ENCODE results near the gene FAM227A. TPM values are rescaled to one million over a fixed set of nuclear protein-coding genes. Genes with fewer than 3 reads are reported as not detected.

The FAM227A gene
- total and polyA plus RNA-seq, 2 experiments from 2014 or later = 0.51 to 2.9 TPM

GRCh38 chr22:38540701-38541100 is 115.5 kb downstream of the FAM227A start:
- WGBS (ENCODE audit: low lambda C conversion rate, missing lambda C conversion rate) = 43% methylated on average over 2 of the region's 2 CpGs

GRCh38 chr22:38531251-38531938 is 124.8 kb downstream of the FAM227A start:
- Histone ChIP-seq H3K9me3 (ENCODE audit: low read depth) (no peaks in the 10 kb centered on the region), H4K20me1 (ENCODE audit: insufficient read depth, poor library complexity, severe bottlenecking) (no peaks in the 10 kb centered on the region), H3K9me2 (replicated peaks; ENCODE audit: insufficient read depth) (no peaks in the 10 kb centered on the region), H3K4me2 (no peak overlapping the region), H3K79me2 (no peaks in the 10 kb centered on the region), H2AFZ (no peak overlapping the region), H3K4me1 (ENCODE audit: insufficient read depth) (no peaks in the 10 kb centered on the region), H3K27ac (no peak overlapping the region), H3K27me3 (no peaks in the 10 kb centered on the region), H3K36me3 (replicated peaks; ENCODE audit: insufficient read depth, low read depth) (no peaks in the 10 kb centered on the region), H3K4me3 (no peak overlapping the region)
- WGBS (ENCODE audit: low lambda C conversion rate, missing lambda C conversion rate) = 95% methylated on average over 4 of the region's 4 CpGs
- DNase-seq (ENCODE audit: low spot score) = no peak
- TF ChIP-seq CTCF (IDR thresholded peaks at IDR 0.05; ENCODE audit: poor library complexity) (no peak), EZH2 (IDR thresholded peaks at IDR 0.05; ENCODE audit: borderline replicate concordance) (no peak), EZH2phosphoT487 (IDR thresholded peaks at IDR 0.05; ENCODE audit: low read depth, severe bottlenecking, unreplicated experiment) (no peak)

More at GRCh38 chr22:38540701-38541100, 115.5 kb downstream of the FAM227A start:
- Histone ChIP-seq H3K79me2 (no peaks in the 10 kb centered on the region), H3K27ac (peak overlapping the region; percentile 42), H3K9me2 (replicated peaks; ENCODE audit: insufficient read depth) (no peaks in the 10 kb centered on the region), H3K4me1 (ENCODE audit: insufficient read depth) (peaks cover 10% of the 10 kb centered on the region), H3K9me3 (ENCODE audit: low read depth) (no peaks in the 10 kb centered on the region), H3K4me2 (no peak overlapping the region), H4K20me1 (ENCODE audit: insufficient read depth, poor library complexity, severe bottlenecking) (no peaks in the 10 kb centered on the region), H3K4me3 (no peak overlapping the region), H2AFZ (no peak overlapping the region), H3K36me3 (replicated peaks; ENCODE audit: insufficient read depth, low read depth) (no peaks in the 10 kb centered on the region), H3K27me3 (no peaks in the 10 kb centered on the region)
- no peak for TF ChIP-seq CTCF (IDR thresholded peaks at IDR 0.05; ENCODE audit: poor library complexity)
- TF ChIP-seq EZH2 (IDR thresholded peaks at IDR 0.05; ENCODE audit: borderline replicate concordance) = no peak
- no peak for TF ChIP-seq EZH2phosphoT487 (IDR thresholded peaks at IDR 0.05; ENCODE audit: low read depth, severe bottlenecking, unreplicated experiment)
- no peak for DNase-seq (ENCODE audit: low spot score)

Other genes with a start within 250 kb of the FAM227A start
- gene KCNJ4, start 201.2 kb downstream of the FAM227A start, total RNA-seq = 0.24 and 0.50 TPM in 2 replicates
- gene KCNJ4, start 201.2 kb downstream of the FAM227A start, polyA plus RNA-seq = 0.08 and 0.30 TPM in 2 replicates
- 92.4 and 98.9 TPM in 2 replicates for gene KDELR3, start 188.3 kb downstream of the FAM227A start, total RNA-seq
- 169 and 171 TPM in 2 replicates for gene KDELR3, start 188.3 kb downstream of the FAM227A start, polyA plus RNA-seq
- 432 and 433 TPM in 2 replicates for gene DDX17, start 150.1 kb downstream of the FAM227A start, total RNA-seq
- gene DDX17, start 150.1 kb downstream of the FAM227A start, polyA plus RNA-seq = 42.3 and 50.1 TPM in 2 replicates
- gene DMC1, start 86.2 kb downstream of the FAM227A start, total RNA-seq = 0.80 and 3.0 TPM in 2 replicates
- 0.21 and 0.74 TPM in 2 replicates for gene DMC1, start 86.2 kb downstream of the FAM227A start, polyA plus RNA-seq
- gene CBY1, start 246 bp upstream of the FAM227A start, total RNA-seq = 19.7 and 20.5 TPM in 2 replicates
- gene CBY1, start 246 bp upstream of the FAM227A start, polyA plus RNA-seq = 35.8 and 39.4 TPM in 2 replicates
- 57.7 and 76.3 TPM in 2 replicates for gene TOMM22, start 25.6 kb upstream of the FAM227A start, total RNA-seq
- gene TOMM22, start 25.6 kb upstream of the FAM227A start, polyA plus RNA-seq = 70.6 and 80.3 TPM in 2 replicates
- gene JOSD1, start 44.6 kb upstream of the FAM227A start, total RNA-seq = 76.0 and 104 TPM in 2 replicates
- 15.8 and 18.6 TPM in 2 replicates for gene JOSD1, start 44.6 kb upstream of the FAM227A start, polyA plus RNA-seq
- gene GTPBP1, start 49.6 kb upstream of the FAM227A start, total RNA-seq = 26.0 and 36.8 TPM in 2 replicates
- 28.6 and 30.8 TPM in 2 replicates for gene GTPBP1, start 49.6 kb upstream of the FAM227A start, polyA plus RNA-seq
- 52.4 and 56.1 TPM in 2 replicates for gene SUN2, start 99.6 kb upstream of the FAM227A start, total RNA-seq
- 55.9 and 70.8 TPM in 2 replicates for gene SUN2, start 99.6 kb upstream of the FAM227A start, polyA plus RNA-seq
- 11.9 and 15.5 TPM in 2 replicates for gene DNAL4, start 137.8 kb upstream of the FAM227A start, total RNA-seq
- gene DNAL4, start 137.8 kb upstream of the FAM227A start, polyA plus RNA-seq = 19.3 and 21.5 TPM in 2 replicates
- gene NPTXR, start 187.6 kb upstream of the FAM227A start, total RNA-seq = 3.1 and 3.8 TPM in 2 replicates
- gene NPTXR, start 187.6 kb upstream of the FAM227A start, polyA plus RNA-seq = 3.3 TPM in 2 replicates
- gene CBX6, start 215.8 kb upstream of the FAM227A start, total RNA-seq = 30.7 and 42.9 TPM in 2 replicates
- gene CBX6, start 215.8 kb upstream of the FAM227A start, polyA plus RNA-seq = 40.6 and 45.4 TPM in 2 replicates

Data from hepatocyte (in vitro differentiated cells).